ENCODE measurements around the gene LRRN2.
"Not testable (repeated sequence)": the region's sequence is repeated elsewhere in the genome, so short reads cannot be mapped to it uniquely, and the experiment has no call there.

The LRRN2 gene

GRCh38 chr1:204574016-204574864 is 111.3 kb downstream of the LRRN2 start:
- DNase-seq (ENCODE audit: low spot score) = no peak

GRCh38 chr1:204572923-204573922 is 112.3 kb downstream of the LRRN2 start:
- DNase-seq (ENCODE audit: low spot score) = no peak

- no peak for DNase-seq (ENCODE audit: low spot score)
Observed at GRCh38 chr1:204571631-204572030, 113.9 kb downstream of the LRRN2 start.

GRCh38 chr1:204571128-204571527 is 114.4 kb downstream of the LRRN2 start:
- no peak for DNase-seq (ENCODE audit: low spot score)

- DNase-seq (ENCODE audit: low spot score) = not testable (repeated sequence)
Observed at GRCh38 chr1:204570021-204570420, 115.5 kb downstream of the LRRN2 start.

GRCh38 chr1:204569478-204569877 is 116.1 kb downstream of the LRRN2 start:
- DNase-seq (ENCODE audit: low spot score) = no peak

- no peak for DNase-seq (ENCODE audit: low spot score)
Observed at GRCh38 chr1:204568576-204569315, 116.8 kb downstream of the LRRN2 start.
